Activated CD8-positive, alpha-beta T cell treated with anti-CD3 and anti-CD28 coated beads for 36 hours (primary cell): Measurements from ENCODE around the gene ATF7. TPM values are rescaled to one million over a fixed set of nuclear protein-coding genes. Genes with fewer than 3 reads are reported as not detected.

ENCODE experiments used
- ATAC-seq: fragments of 200-7000 bp; cut with Tn5 transposase; one replicate; pipeline ENCODE4 v1.10.0; 2021; ENCODE audit warnings: mild to moderate bottlenecking, moderate library complexity
- CTCF ChIA-PET: fragments of 350-600 bp; sonication (Branson Sonifier 250); formaldehyde crosslinking; loops from one replicate; lab custom pipeline; 2021; ENCODE audit warnings: antibody characterized with exemption; lab: Charles Lee
- POLR2A ChIA-PET: fragments of 350-600 bp; sonication (Branson Sonifier 250); formaldehyde crosslinking; loops from one replicate; lab custom pipeline; 2021; ENCODE audit warnings: antibody characterized with exemption; lab: Charles Lee
- DNase-seq: peaks from one replicate; pipeline ENCODE4 v3.0.0-alpha.2; 2020
- H3K27ac Mint-ChIP-seq: one replicate; pipeline ENCODE4 v1.8.0; 2021; ENCODE audit warnings: mild to moderate bottlenecking, mixed read lengths
- H3K27me3 Mint-ChIP-seq: one replicate; pipeline ENCODE4 v1.8.0; 2021; ENCODE audit warnings: mixed read lengths
- H3K36me3 Mint-ChIP-seq: one replicate; pipeline ENCODE4 v1.8.0; 2021; ENCODE audit warnings: low read depth, mixed read lengths
- H3K4me1 Mint-ChIP-seq: one replicate; pipeline ENCODE4 v1.8.0; 2021; ENCODE audit warnings: low read depth, mixed read lengths
- H3K4me3 Mint-ChIP-seq: one replicate; pipeline ENCODE4 v1.8.0; 2021; ENCODE audit warnings: mild to moderate bottlenecking, moderate library complexity, mixed read lengths
- H3K9me3 Mint-ChIP-seq: one replicate; pipeline ENCODE4 v1.8.0; 2021; ENCODE audit warnings: mixed read lengths
- intact Hi-C: fragments of 100-400 bp; cut with micrococcal nuclease; formaldehyde crosslinking; loops from one replicate; pipeline ENCODE4 v1.10.0; 2022
- total RNA-seq, 2 experiments: library from RNA; stranded (reverse); gene quantifications; one replicate each; pipeline ENCODE4 v1.2.3, GENCODE V29; 2021
- TF ChIP-seq, protein P1 (sequence below): fragments of 200-600 bp; IDR thresholded peaks from one replicate; pipeline ENCODE4 v1.8.0; 2022; ENCODE audit warnings: antibody characterized with exemption, mild to moderate bottlenecking

The ATF7 gene
- total RNA-seq, 2 experiments from 2014 or later: 22.0 to 22.6 TPM

DNA sequence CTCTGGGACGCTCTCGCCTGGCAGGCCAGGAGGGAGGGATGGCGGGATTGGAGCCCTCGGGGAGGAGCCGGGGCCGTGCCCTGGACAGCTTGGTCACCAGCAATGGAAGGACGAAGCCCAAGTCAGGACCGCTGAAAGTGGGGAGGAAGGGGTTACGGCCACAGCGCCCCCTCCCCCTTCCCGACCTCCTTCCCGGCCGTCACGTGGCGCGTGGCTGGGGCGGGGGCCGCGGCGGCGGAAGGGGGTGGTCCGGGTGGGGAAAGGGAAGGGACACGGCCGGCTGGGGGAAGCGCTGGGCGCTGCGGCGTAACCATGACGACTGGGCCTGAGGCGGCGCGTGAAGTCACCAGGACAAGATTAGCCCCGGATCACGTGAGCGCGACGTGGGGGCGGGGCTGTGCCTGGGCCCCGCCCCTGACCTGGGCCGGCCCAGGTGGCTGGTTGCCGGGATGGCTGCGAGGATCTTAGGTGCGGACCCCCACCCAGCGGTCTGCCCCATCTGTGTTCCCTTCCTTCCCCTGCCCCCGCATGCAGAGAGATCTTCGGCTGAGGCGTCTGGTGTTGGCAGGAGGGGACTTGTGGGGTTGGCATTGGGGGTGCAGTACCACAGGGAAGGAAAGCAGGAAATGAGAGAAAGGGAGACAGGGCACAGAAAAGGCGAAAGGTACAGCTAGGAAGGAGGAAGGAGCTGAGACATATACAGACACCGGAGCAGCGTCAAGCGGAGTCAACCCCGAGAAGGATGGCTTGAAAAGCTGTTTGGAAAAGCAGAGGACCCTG lies 133.2 kb downstream of the ATF7 start:
- no peaks in the 10 kb centered on the region for H3K9me3 Mint-ChIP-seq
- peak overlapping the region; percentile 88 for H3K27ac Mint-ChIP-seq
- TF ChIP-seq, protein P1, sequence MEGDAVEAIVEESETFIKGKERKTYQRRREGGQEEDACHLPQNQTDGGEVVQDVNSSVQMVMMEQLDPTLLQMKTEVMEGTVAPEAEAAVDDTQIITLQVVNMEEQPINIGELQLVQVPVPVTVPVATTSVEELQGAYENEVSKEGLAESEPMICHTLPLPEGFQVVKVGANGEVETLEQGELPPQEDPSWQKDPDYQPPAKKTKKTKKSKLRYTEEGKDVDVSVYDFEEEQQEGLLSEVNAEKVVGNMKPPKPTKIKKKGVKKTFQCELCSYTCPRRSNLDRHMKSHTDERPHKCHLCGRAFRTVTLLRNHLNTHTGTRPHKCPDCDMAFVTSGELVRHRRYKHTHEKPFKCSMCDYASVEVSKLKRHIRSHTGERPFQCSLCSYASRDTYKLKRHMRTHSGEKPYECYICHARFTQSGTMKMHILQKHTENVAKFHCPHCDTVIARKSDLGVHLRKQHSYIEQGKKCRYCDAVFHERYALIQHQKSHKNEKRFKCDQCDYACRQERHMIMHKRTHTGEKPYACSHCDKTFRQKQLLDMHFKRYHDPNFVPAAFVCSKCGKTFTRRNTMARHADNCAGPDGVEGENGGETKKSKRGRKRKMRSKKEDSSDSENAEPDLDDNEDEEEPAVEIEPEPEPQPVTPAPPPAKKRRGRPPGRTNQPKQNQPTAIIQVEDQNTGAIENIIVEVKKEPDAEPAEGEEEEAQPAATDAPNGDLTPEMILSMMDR: no peak
- intact Hi-C loops: no loop called here
- no peaks in the 10 kb centered on the region for H3K27me3 Mint-ChIP-seq
- ChIA-PET CTCF (interaction anchor here (1.1 to 3.6 kb wide), 9 partner anchors 11 to 172 kb away, joined by 3 to 19 read pairs (median 5); partner anchors contain the start of genes AAAS and NPFF), POLR2A (interaction anchor here (1.2 to 54.1 kb wide), 3 partner anchors 8 to 172 kb away, joined by 3 to 1494 read pairs (median 4); partner anchors contain the start of genes AAAS, PCBP2 and TARBP2)
- no peaks in the 10 kb centered on the region for H3K36me3 Mint-ChIP-seq
- peaks cover 23% of the 10 kb centered on the region for H3K4me1 Mint-ChIP-seq
- peak; percentile 96 for ATAC-seq
- peak overlapping the region; percentile 80 for H3K4me3 Mint-ChIP-seq
- peak; percentile 92 for DNase-seq

DNA sequence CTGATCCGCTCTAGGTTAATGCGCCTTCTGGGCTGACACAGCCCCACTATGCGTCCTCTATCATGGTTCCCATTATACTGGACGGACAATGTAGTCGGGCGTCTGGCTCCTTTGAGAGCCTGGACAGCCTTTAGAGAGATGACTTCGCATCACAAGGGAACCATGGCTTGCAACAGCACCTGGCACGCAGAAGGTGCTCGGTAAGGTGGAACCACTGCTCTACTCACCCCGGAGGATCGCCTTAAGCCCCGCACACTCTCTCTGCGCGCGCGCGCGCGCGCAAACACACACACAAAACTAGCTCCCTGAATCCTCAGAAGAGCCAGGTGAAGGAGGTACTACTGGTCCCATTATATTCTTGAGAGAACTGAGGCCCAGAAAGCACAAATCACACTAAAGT lies 134.0 kb downstream of the ATF7 start:
- ChIA-PET POLR2A (interaction anchor here (1.9 to 54.1 kb wide), 2 partner anchors 9 to 25 kb away, joined by 4 to 1494 read pairs; partner anchors contain the start of genes PCBP2 and TARBP2), CTCF (interaction anchor here (1.1 to 2.7 kb wide), 2 partner anchors 10 to 17 kb away, joined by 3 to 9 read pairs; no protein-coding TSS in a partner anchor)
- DNase-seq: no peak

DNA sequence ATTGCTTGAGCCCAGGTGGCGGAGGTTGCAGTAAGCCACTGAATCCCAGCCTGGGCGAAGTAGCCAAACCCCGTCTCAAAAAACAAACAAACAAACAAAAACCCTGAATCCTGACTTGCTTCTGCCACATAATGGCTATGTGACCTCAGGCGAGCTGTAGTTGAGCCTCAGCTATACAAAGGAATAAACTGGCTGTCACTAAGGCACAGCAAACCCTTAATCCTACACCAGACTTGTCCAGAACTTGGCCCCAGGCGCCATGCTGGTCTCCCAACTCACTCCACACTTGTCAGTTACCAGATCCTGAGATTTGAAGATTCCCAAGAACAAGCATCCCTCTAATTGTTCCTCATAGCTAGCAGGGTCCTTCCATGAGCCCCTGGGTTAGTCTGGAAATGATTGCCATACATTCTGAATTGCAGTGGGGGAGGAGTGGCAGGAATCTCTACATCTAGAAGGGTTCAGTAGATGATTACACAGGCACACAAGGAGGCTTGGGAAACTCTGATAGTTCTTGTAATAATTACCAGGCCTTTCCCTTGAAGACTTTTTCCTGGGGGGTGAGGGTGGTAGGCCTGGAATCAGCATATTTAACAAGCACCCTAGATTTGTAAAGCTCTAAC lies 136.8 kb downstream of the ATF7 start:
- peaks cover 29% of the 10 kb centered on the region for H3K4me1 Mint-ChIP-seq
- no peaks in the 10 kb centered on the region for H3K27me3 Mint-ChIP-seq
- intact Hi-C loops: no loop called here
- ChIA-PET POLR2A (interaction anchor here (1.0 to 54.1 kb wide), 5 partner anchors 2 to 244 kb away, joined by 3 to 1494 read pairs (median 8); partner anchors contain the start of genes MAP3K12, NPFF, PCBP2 and TARBP2), CTCF (interaction anchor here (1.0 to 2.2 kb wide), 5 partner anchors 9 to 171 kb away, joined by 3 to 11 read pairs (median 3); partner anchors contain the start of gene MAP3K12)
- TF ChIP-seq, protein P1: no peak
- H3K27ac Mint-ChIP-seq: no peak overlapping the region
- H3K36me3 Mint-ChIP-seq: peaks cover 10% of the 10 kb centered on the region
- no peak overlapping the region for H3K4me3 Mint-ChIP-seq
- no peak for ATAC-seq
- H3K9me3 Mint-ChIP-seq: no peaks in the 10 kb centered on the region
- no peak for DNase-seq

More for the DNA sequence above, 134.0 kb downstream of the ATF7 start:
- intact Hi-C loops: no loop called here
- ATAC-seq: no peak
- Mint-ChIP-seq H3K4me3 (peak overlapping the region; percentile 80), H3K9me3 (no peaks in the 10 kb centered on the region), H3K27me3 (no peaks in the 10 kb centered on the region), H3K27ac (no peak overlapping the region), H3K4me1 (peaks cover 22% of the 10 kb centered on the region), H3K36me3 (peaks cover 4% of the 10 kb centered on the region)
- TF ChIP-seq, protein P1: no peak

- H3K27me3 Mint-ChIP-seq: no peaks in the 10 kb centered on the region
- H3K27ac Mint-ChIP-seq: peak overlapping the region; percentile 57
- ATAC-seq (no peak), DNase-seq (no peak)
- ChIA-PET POLR2A (interaction anchor here (43.3 to 54.1 kb wide), 2 partner anchors 0 to 19 kb away, joined by 1494 read pairs; partner anchors contain the start of genes MAP3K12, NPFF, PCBP2 and TARBP2), CTCF (interaction anchor here (2.0 kb wide), 1 partner anchor 10 kb away, joined by 5 read pairs; no protein-coding TSS in a partner anchor)
- peaks cover 16% of the 10 kb centered on the region for H3K4me1 Mint-ChIP-seq
- peaks cover 14% of the 10 kb centered on the region for H3K36me3 Mint-ChIP-seq
- TF ChIP-seq, protein P1: no peak
- intact Hi-C loops: no loop called here
- no peak overlapping the region for H3K4me3 Mint-ChIP-seq
- H3K9me3 Mint-ChIP-seq: no peaks in the 10 kb centered on the region
Measured at GRCh38 chr12:53486736-53487487, 139.3 kb downstream of the ATF7 start.
